Pulmonary artery endothelial cell (primary cell): Measurements from ENCODE around the gene ZC3H10. TPM values are rescaled to one million over a fixed set of nuclear protein-coding genes. Genes with fewer than 3 reads are reported as not detected.
"Not testable (repeated sequence)": the region's sequence is repeated elsewhere in the genome, so short reads cannot be mapped to it uniquely, and the experiment has no call there.

Experiments used
- DNase-seq: peaks from one replicate; pipeline ENCODE4 v3.0.0-alpha.2; 2011; ENCODE audit warnings: low read depth, low spot score
- total RNA-seq: library from RNA; depleted of rRNA; stranded (reverse); fragments of >200 nt; gene quantifications from 2 replicates; pipeline ENCODE4 v1.2.3, GENCODE V29; 2014

Gene ZC3H10
- total RNA-seq, 1 donor from 2014 or later: 5.5 TPM

DNA sequence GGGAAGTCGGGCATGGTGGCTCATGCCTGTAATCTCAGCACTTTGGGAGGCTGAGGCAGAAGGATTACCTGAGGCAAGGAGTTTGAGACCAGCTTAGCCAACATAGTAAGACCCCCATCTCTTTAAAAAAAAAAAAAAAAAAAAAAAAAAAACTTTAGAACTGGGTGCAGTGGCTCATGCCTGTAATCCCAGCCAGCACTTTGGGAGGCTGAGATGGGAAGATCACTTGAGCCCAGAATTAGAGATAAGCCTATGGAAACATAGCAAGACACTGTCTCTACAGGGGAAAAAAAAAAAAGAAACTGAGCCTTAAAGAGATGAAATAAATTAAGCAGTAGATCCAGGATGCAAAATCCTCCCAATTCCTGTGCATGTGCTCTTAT lies 15.4 kb upstream of the ZC3H10 start:
- DNase-seq: no peak

DNA sequence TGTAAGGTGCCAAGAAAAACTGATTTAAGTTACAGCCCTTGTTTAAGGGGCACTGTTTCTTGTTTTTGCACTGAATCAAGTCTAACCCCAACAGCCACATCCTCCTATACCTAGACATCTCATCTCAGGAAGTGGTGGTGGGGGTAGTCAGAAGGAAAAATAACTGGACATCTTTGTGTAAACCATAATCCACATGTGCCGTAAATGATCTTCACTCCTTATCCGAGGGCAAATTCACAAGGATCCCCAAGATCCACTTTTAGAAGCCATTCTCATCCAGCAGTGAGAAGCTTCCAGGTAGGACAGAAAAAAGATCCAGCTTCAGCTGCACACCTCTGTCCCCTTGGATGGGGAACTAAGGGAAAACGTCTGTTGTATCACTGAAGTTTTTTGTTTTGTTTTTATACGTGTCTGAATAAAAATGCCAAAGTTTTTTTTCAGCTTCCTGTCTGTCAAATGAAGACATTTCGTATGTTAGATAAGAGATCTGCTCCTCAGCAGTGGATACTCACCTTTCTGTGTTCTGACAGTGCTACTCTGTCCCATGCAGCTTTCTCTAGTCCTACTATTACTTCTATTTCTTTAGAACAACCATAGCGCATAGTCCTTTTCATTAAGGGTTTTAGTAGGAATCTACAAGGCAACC lies 14.9 kb upstream of the ZC3H10 start:
- DNase-seq: no peak

DNA sequence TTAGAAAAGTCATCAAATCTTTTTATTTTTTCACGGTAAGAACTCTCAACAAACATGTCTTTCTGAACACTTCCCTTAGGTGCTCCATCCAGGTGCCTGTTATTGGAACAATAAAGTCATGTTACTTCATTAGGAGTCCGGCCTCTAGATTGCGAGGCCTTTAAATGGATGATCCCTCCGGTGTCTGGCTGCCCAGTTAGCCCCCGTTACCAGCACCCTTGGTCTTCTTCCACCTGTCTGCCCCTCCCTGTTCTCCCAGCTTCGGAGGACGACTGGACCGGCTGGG lies 14.3 kb upstream of the ZC3H10 start:
- DNase-seq: no peak

DNA sequence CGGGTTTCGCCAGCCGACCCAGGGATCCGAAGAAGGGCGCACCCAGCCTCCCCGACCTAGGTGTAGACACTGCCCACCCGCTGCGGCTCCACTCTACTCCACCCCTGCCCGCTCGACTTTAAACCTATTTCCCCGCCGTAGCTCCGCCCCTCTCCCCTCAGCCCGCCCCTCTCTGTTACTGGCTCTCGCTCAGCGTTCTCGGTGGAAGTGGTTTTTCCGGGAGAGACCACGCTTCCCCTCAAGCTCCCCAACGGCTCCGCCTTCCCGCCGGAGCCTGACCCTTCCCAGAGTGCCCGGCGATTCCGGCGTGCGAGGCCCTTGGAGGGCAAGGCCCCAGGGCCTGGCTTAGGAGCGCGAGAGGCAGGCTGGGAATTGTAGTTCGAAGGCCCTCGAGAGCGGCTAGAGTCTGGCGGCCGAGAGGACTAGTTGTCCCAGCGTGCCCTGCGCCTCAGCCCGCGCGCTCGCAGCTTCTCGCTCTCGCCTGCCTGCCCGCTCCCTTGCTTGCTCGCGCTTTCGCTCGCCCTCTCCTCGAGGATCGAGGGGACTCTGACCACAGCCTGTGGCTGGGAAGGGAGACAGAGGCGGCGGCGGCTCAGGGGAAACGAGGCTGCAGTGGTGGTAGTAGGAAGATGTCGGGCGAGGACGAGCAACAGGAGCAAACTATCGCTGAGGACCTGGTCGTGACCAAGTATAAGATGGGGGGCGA lies 13.8 kb upstream of the ZC3H10 start, which contains the start of gene PA2G4:
Gene PA2G4, plus strand, starts transcription at position 451 of the 706 bp plus-strand sequence. Its CDS starts 179 bp downstream, at position 630.
- DNase-seq: peak; percentile 96

- DNase-seq: no peak
These were observed 13.1 kb upstream of the ZC3H10 start for GRCh38 chr12:56104815-56105608.

DNA sequence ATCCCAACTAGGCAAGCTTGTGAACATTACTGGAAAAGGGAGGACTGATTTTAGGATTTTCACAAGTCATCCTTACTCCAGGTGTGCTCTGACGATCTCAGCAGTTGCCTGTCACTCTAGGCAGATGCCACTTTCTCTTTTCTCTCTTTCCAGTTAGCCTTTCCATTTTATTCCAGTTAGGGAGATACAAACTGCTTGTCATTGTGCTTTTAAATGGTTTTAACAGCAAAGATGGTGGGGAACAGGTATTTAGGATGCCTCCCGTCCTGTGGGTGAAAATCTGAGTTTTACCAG lies 12.5 kb upstream of the ZC3H10 start:
- DNase-seq: no peak

DNA sequence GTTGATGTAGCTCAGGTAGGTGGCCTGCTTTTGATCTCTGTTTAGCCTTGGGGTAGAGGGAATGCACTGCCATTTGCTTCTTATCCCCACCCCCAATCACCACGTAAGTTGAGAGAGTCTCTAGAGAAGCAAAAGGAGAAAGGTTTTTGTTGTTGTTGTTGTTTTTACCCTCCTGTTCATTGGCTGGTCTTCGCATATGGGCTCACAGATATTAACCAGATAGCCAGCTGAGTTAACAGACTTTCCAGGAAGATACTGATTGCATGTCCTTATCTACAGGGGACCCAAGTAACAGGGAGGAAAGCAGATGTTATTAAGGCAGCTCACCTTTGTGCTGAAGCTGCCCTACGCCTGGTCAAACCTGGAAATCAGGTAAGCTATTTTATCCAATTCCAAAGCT lies 10.8 kb upstream of the ZC3H10 start:
- no peak for DNase-seq

- DNase-seq: no peak
These were observed 7.5 kb upstream of the ZC3H10 start for GRCh38 chr12:56110571-56110970.

GRCh38 chr12:56114084-56114483 lies 4.0 kb upstream of the ZC3H10 start:
- no peak for DNase-seq

- DNase-seq: no peak
These were observed 2.7 kb upstream of the ZC3H10 start for GRCh38 chr12:56115329-56115728.

DNA sequence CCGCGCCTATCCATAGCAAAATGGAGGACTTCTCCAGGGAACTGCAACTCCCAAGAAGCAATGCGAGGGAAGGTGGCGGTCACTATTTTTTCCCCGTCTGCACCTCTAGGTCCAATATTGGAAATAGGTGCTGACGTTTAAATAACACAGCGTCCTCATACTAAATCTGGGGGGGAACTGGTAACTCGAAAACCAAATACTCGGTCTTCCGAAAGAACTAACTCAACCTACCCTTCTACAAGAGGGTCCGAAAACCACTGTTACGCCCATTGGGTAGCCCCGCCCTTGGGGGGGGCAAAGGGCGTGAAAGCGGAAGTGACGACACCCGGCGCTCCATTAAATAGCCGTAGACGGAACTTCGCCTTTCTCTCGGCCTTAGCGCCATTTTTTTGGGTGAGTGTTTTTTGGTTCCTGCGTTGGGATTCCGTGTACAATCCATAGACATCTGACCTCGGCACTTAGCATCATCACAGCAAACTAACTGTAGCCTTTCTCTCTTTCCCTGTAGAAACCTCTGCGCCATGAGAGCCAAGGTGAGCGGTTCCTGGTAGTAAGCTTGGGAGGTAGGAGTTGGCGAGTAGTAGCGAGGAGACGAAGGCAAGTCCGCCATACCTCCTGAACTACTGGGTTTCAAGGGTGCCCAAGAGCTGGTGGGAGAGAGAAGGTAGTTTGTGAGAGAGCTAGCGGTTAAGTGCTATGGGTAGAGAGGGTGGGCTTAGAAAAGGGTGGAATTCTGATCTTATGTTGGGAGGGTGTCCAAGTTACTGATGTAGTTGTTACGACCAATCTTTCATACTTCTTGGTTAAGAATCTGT lies 1.6 kb upstream of the ZC3H10 start, which contains the start of gene RPL41:
Gene RPL41, plus strand, starts transcription at position 367 of the 815 bp plus-strand sequence.
- DNase-seq: peak; percentile 79

DNA sequence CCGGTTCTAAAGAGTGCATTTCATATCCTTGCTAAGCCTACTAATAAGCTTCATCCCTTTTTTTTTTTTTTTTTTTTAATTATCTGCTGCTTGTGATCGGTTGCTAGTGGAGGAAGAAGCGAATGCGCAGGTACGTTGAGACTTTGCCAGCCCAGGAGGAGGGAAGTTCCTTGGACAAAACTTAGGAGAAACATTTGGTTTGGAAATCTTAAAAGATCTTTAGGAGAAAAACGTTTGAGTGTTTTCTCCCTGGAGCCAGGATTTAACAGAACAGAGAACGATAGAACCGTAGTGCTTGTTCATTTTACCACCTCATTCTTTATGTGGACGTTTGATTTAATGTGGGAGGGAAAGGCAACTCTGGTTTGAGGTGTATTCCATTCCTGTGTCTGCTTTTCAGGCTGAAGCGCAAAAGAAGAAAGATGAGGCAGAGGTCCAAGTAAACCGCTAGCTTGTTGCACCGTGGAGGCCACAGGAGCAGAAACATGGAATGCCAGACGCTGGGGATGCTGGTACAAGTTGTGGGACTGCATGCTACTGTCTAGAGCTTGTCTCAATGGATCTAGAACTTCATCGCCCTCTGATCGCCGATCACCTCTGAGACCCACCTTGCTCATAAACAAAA lies 872 bp upstream of the ZC3H10 start:
- DNase-seq: not testable (repeated sequence)

DNA sequence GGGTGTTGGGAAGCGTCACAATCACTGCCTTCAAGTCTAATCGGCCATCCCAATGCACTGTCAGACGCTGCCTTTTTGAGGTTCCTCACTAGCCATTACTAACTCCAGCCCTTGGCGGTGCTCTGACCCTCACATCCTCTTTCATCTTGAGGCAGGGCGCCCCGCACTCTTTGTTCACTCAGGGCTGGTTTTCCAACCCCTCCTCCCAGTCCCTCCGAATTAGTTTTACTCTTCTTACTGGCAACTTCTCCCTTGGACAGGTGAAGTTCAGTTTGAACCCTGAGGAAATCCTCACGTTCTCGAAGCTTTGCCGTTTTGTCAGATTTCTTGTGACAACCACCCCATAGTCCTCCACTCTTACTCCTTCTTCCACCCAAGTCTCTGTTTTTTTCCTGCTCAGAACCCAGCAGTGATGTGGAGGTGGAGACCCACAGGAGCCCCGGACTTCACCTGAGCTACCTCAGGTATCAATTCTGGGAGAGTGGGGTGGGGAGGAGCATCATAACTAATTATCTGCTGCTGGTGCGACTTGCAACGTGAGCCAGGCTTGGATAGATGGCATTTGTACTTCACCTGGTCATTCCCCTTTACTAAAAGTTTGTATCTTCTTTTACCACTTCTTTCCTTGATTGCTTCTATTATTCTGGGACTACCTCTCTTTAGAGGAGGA lies 757 bp downstream of the ZC3H10 start:
- no peak for DNase-seq

DNA sequence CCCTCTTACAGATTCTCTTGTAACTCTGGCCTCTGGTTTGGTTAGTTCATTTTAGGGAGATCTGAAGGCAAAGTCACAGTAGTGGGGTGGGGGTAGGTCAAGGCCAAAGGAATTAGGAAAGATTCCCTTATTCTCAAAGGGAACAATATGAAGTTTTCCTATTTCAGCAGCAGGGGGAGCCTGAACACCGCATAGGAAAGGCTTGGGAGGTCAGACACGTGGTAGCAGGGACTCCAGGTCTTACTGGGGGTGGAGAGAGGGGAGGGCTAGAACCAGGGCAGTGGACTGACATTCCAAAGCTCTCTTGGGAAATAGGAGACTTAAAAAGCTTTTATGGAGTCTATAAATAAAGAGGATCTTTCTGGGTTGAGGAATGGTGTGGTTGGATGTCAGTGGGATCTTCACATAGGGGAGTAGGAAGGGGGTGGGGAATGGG lies 1.3 kb downstream of the ZC3H10 start:
- peak; percentile 84 for DNase-seq

- DNase-seq: no peak
These were observed 2.2 kb downstream of the ZC3H10 start for GRCh38 chr12:56120158-56120846.

DNA sequence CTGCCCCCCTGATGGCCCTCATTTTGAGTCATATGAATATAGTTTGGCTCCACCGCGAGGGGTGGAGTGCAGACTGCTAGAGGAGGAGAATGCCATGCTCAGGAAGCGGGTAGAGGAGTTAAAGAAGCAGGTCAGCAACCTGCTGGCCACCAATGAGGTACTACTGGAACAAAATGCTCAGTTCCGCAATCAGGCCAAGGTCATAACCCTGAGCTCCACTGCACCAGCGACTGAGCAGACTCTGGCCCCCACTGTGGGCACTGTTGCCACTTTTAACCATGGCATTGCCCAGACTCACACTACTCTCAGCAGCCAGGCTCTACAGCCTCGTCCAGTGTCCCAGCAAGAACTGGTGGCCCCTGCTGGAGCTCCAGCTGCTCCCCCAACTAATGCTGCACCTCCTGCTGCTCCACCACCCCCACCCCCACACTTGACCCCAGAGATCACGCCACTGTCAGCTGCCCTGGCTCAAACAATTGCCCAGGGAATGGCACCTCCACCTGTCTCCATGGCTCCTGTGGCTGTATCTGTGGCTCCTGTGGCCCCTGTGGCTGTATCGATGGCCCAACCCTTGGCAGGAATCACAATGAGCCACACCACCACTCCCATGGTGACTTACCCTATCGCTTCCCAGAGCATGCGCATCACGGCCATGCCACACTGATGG lies 3.3 kb downstream of the ZC3H10 start:
- DNase-seq: no peak

DNA sequence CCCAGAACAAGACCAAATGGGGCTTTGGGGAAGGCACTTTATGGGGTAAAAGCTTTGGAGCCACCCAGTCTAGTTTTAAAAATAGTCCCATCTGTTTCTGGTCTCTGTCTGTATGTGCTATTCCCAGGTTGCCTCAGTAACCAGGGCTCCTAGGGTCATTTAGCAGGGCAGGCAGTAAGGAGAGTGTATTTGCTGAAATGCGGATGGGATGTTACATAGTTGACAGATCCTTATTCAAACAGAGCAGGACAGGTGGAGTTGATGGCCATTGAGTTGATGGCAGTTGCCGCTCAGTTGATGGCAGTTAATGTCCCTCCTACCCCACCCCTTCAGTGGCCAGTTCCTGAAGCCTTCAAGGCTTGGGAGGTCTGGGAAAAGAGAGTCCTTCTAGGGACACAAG lies 4.6 kb downstream of the ZC3H10 start:
- DNase-seq: no peak

DNA sequence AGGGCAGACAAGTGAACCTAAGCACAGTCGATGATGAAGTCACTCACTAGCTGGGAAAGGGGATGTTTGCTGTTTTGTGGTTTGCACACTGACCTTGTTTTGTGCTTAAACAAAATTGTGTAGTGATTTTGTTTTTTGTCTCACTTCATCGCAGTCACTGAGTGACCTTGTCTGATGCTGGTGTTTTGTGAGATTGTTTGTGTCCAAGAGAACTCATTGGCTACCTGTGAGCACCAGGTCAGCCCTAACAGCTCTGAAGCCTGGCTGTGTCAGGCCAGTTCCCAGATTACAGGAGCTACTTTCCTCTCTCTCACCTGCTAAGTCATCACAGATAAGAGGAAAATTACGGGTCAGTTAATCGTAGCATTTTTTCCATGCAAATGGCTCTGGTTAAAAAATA lies 6.1 kb downstream of the ZC3H10 start:
- DNase-seq: no peak

DNA sequence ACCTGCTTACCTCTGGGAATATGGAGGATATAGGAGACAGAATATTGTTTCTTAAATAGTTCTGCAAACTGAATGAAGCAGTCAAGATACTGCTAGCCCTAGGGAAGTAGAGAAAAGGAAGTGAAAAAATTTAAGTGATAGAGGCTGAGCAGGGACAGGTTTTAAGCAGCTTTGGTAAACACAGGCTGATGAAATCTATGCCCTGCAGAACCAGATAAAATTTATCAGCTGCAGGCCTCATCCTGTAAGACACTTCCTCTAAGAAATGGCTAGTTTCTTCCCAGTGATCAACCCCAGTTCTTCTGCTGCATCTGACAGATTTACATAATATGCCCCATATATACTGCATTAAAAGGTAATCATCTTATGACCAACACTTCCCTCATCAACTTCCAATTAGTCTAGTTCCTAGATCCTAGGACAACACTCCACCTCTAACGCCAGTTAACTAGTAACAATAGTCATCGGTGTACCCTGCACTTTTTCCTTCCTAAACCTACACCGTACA lies 8.7 kb downstream of the ZC3H10 start:
- no peak for DNase-seq
